ENCODE data around the gene PLK3.

GRCh38 chr1:44785029-44785380 lies 15.2 kb upstream of the PLK3 start:
- TF ChIP-seq, protein P1, sequence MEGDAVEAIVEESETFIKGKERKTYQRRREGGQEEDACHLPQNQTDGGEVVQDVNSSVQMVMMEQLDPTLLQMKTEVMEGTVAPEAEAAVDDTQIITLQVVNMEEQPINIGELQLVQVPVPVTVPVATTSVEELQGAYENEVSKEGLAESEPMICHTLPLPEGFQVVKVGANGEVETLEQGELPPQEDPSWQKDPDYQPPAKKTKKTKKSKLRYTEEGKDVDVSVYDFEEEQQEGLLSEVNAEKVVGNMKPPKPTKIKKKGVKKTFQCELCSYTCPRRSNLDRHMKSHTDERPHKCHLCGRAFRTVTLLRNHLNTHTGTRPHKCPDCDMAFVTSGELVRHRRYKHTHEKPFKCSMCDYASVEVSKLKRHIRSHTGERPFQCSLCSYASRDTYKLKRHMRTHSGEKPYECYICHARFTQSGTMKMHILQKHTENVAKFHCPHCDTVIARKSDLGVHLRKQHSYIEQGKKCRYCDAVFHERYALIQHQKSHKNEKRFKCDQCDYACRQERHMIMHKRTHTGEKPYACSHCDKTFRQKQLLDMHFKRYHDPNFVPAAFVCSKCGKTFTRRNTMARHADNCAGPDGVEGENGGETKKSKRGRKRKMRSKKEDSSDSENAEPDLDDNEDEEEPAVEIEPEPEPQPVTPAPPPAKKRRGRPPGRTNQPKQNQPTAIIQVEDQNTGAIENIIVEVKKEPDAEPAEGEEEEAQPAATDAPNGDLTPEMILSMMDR (conservative IDR thresholded peaks at IDR 0.05; ENCODE audit: low read depth in 2 of 2), result 0 out of 4 replicates have a peak, but pooled peaks of 1 of the 2 experiments have one; percentile 2
- TF ChIP-seq JUNB (IDR thresholded peaks at IDR 0.05; ENCODE audit: unreplicated experiment), result no peak
- TF ChIP-seq, protein P2, sequence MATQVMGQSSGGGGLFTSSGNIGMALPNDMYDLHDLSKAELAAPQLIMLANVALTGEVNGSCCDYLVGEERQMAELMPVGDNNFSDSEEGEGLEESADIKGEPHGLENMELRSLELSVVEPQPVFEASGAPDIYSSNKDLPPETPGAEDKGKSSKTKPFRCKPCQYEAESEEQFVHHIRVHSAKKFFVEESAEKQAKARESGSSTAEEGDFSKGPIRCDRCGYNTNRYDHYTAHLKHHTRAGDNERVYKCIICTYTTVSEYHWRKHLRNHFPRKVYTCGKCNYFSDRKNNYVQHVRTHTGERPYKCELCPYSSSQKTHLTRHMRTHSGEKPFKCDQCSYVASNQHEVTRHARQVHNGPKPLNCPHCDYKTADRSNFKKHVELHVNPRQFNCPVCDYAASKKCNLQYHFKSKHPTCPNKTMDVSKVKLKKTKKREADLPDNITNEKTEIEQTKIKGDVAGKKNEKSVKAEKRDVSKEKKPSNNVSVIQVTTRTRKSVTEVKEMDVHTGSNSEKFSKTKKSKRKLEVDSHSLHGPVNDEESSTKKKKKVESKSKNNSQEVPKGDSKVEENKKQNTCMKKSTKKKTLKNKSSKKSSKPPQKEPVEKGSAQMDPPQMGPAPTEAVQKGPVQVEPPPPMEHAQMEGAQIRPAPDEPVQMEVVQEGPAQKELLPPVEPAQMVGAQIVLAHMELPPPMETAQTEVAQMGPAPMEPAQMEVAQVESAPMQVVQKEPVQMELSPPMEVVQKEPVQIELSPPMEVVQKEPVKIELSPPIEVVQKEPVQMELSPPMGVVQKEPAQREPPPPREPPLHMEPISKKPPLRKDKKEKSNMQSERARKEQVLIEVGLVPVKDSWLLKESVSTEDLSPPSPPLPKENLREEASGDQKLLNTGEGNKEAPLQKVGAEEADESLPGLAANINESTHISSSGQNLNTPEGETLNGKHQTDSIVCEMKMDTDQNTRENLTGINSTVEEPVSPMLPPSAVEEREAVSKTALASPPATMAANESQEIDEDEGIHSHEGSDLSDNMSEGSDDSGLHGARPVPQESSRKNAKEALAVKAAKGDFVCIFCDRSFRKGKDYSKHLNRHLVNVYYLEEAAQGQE (IDR thresholded peaks at IDR 0.05; ENCODE audit: unreplicated experiment), result no peak
- no peak for TF ChIP-seq NANOG (IDR thresholded peaks at IDR 0.05; ENCODE audit: borderline replicate concordance)
- no peak for TF ChIP-seq POLR2AphosphoS5 (IDR thresholded peaks at IDR 0.05; ENCODE audit: low read depth)
- no peak for TF ChIP-seq EZH2phosphoT487 (IDR thresholded peaks at IDR 0.05; ENCODE audit: unreplicated experiment)
- no peak for TF ChIP-seq EZH2 (IDR thresholded peaks at IDR 0.05; ENCODE audit: low read depth, unreplicated experiment)
- no peak for TF ChIP-seq CREB1 (CRISPR knock-in tag; IDR thresholded peaks at IDR 0.05; ENCODE audit: low read depth)
- TF ChIP-seq, protein P3, sequence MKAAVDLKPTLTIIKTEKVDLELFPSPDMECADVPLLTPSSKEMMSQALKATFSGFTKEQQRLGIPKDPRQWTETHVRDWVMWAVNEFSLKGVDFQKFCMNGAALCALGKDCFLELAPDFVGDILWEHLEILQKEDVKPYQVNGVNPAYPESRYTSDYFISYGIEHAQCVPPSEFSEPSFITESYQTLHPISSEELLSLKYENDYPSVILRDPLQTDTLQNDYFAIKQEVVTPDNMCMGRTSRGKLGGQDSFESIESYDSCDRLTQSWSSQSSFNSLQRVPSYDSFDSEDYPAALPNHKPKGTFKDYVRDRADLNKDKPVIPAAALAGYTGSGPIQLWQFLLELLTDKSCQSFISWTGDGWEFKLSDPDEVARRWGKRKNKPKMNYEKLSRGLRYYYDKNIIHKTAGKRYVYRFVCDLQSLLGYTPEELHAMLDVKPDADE (IDR thresholded peaks at IDR 0.05), result no peak

All from GM23338 (cell line).